ENCODE results near the gene ETV5.
"Not testable (repeated sequence)": the region's sequence is repeated elsewhere in the genome, so short reads cannot be mapped to it uniquely, and the experiment has no call there.

The ETV5 gene

DNA sequence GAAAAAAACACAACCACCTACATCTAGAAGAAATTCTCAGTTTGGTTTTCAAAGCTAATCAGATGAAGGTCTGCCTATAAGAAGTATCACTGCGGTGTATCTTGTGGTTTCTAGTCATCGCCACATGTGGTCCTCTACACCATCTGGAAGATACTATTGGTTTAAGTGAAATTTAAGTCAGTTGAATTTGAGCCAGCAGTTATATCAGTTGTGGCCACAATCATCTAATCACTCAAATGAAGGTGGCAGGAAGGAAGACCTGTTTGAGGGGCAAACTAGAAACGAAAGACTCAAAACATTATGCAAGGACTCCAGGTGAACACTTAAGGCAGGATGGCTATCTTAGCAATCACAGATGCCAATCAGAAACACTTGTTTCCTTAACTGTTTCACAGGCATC, 48.7 kb downstream of the ETV5 start:
- peak; percentile 25 for DNase-seq

DNA sequence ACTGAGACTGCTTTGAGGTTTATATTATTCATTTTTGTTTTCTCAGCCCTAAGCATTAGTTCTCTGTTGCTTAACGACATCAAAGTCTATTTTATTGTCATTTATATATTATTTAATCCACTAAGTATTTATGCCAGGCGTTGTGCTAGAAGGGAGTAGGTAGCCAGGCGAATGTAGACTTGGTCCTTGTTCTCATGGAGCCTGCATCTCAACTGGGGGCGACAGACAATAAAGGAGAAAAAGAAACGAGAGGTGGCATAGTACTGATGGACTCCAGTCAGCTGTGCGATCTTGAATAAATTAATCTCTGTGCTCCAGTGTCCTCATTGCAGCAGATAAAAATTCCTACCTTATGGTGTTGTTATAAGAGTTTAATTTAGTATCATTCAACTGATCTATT, 49.7 kb downstream of the ETV5 start:
- DNase-seq = no peak

DNA sequence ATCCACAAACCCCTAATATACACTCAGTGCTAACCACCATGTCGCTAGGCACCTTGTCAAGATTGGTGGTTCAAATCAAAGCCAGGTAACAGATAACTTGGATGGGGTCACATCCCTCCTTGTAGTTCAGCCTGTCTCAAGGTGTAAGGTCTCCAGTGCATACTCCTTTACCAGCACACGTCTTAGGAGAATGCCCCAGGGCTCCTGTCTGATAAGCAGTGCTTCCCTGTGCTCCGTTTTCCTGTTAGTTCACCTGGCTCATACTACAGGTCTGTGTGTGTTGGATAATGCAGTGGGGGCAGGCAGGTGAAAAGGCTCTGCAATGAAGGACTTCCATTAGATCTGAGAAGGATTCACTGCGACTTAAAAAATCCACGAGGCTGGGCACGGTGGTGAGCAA, 50.7 kb downstream of the ETV5 start:
- no peak for DNase-seq

DNA sequence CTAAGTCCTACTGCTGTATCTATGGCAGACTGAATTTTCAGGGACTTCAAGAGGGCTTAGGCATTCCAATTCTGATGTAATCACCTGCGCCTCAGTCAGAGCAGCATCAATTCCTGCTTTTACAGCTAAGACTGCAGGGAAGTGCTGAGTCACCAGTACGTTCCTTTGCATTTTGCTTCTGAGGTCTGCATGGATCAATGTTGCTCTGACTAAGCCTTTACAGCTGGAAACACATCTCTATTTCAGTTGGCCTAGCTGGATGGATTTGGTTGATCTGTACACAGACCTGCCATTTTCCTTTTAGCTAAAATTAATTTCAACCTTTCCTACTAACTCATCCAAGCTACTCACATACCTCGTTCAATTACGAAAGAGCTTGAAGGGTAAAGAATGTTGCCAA, 51.3 kb downstream of the ETV5 start:
- no peak for DNase-seq

DNA sequence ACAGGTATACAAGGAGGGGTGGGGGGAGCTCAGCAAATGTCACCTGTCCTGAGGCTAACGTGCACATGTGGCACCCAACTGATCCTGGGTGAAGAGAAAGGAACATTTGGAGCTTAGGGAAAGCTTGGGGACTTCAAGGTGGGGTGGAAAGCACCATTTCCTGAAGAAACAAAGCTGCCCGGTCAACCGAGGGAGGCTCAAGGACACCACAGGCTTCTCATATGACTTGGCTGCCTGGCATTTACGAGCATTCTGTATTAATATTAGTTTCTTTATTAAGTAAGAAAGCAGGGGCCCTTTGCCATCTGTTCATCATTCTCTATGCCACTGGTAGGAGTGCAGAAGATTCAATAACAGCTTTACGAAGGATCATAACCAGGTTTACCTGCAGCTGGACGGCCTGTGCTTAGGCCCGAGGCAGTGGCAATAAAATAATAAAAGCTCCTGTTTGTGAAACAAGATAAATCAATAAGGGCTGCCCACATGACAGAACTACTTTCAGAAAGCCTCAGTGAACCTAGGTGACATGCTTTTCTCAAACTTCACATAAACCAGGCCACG, 54.0 kb downstream of the ETV5 start:
- DNase-seq = no peak

DNA sequence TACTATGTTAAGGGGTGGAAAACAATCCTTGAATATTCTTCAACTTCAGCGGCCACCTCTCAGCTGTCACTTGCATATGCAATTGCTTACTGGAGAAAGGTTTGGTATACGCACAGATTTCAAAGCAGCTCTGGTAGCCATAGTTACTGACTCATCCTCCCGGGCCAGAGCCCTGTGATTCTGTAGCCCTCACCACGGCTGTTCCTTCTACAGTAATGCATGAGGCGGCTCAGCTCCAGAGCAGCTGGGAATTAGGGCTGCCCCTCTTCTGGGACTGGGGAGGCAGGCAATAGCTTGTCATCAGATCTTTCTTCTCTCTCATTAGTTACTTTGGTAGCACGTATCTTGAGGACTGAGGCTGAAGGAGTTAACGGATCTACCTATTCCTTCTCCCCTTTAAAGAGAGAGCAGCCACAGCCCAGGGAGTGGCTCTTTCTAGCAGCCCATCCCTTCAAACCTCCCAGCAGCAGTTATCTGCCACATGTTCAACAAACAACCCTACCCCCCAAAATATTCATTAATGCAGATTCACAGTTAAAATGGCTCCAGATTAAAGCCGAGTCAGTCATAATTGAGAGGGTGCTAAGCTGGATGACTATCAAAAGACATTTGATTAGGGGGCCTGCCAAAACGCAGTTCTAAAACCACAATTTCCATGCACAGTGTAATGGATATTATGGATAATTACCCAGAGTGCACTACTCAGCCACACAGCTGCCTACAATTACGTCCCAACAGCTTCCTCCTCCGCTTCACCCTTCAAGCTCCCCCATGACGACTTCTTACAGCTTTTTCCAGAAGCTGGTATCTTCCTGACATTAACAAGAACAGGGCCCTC, 54.7 kb downstream of the ETV5 start:
- no peak for DNase-seq

DNA sequence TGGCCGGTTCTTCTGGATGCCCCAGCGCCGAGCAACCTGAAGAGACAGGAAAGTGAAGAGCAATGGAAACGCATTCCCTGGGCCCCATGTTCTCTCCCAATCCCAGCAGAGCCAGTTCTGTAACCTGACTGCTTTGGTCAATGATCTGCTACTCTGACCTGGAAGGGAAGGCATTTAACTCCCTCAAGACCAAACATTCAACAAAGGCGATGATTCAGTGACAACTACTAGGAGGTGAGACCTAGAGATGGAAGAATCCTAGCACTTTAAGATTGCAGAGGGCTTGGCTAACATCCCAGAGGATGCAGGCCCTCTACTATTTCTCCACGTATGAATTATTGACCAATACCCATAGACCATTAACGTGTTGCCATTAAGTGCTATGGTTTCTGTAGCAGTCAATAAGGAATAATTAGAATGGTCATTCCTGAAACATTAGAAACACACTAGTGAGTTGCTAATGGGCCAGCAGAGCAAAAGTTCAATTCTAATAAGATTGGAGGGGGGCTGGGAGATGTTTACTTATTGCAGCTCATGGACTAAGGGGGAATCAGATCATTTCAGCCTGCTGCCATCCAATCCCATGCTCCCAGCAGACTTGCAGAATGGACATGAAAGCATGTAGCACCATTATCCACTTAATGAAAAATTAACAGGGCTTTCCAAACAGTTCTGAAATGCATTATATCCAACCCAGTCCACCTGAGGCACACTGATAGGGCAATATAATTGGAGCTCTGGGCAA, 56.6 kb downstream of the ETV5 start:
- DNase-seq = no peak

DNA sequence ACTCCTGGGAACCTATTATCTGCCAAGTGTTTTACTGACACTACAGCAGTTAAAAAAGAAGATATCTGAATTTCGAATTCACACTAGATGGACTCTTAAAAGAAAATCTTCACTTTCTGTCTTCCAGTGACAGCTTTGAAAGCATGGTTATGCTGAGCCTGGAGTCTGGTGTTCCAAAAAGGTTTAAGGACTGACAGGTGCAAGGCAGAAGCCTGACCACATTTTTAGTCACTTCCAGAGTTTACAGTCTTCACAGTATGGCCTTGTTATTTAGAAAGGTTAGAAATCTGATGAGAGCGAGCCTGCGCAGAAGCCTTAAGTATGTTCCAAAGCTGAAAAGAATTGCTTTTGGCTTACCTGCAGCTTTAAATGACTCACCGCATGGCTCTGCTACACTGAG, 59.9 kb downstream of the ETV5 start:
- no peak for DNase-seq

DNA sequence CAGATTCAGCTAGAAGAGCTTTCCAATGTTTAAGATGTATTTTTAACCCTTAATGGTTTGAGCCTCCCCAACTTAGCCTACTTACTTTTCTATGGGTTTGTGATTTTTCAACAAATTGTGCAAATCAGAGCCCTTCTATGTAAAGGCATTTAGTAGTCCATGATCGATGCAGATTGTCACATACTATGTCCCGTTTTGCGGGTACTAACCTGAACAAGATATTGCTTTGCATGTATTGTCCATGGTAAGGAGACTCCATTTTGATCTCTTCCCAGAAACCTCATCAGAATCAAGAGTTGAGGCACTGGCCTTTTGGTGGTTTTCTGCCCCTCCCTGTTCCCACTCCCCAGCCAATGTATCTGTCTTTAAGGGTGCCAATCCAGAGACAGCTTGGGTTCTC, 60.8 kb downstream of the ETV5 start:
- DNase-seq = no peak

DNA sequence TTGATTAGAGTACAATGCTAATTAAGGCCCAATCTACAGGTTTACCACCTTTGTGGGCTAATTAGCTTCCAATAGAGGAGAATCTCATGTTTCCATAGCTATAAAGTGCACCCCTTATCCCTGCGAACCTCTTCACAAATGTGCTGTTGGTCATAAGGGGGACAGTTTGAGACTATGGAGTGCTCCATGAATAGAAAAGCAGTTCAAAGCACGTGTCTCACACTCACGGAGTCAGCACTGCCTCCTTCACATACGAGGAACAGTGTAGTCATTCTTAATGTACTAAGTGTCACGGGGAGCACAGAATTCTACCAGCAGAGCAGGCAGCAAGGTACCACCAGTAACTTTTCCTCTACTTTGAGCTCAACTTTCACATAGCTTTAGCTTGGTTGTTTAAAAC, 62.1 kb downstream of the ETV5 start:
- DNase-seq = no peak

DNA sequence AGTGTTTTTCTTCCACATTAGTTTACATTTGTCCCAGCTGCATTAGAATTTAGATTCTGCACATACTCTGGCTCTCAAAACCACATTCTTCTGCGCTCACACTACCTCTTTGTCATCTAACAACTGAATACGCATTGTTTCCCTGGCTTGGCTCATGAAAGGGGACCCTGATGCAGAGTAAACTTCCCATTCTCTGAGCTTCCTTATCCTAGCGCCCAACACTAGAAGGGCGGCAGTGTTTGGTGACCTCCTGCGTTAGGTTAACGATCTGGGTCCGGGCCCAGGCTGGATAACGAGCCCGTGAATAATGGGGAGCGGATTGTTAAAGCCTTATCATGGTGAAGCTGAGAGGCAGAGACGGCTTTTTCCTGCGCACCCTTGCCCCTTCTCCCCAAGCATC, 63.9 kb downstream of the ETV5 start:
- DNase-seq = no peak

DNA sequence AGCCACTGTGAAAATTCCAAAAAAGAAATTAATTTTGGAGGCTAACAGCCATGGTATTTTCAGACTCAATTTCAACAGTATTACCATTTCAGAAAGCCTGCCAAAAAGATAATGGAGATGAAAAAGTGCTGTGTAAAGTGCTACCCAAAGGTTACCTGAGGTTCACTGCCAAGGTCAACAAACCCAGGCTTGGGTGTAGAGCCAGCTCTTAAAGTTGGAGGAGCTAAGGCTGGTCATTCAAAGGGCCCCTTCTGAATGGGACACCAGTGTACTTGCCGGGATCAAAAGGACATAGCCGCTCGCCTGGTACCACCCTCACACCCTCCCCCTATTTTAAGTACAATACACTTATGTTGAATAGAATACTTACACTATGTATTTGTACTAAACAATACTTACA, 64.5 kb downstream of the ETV5 start:
- DNase-seq = no peak

DNA sequence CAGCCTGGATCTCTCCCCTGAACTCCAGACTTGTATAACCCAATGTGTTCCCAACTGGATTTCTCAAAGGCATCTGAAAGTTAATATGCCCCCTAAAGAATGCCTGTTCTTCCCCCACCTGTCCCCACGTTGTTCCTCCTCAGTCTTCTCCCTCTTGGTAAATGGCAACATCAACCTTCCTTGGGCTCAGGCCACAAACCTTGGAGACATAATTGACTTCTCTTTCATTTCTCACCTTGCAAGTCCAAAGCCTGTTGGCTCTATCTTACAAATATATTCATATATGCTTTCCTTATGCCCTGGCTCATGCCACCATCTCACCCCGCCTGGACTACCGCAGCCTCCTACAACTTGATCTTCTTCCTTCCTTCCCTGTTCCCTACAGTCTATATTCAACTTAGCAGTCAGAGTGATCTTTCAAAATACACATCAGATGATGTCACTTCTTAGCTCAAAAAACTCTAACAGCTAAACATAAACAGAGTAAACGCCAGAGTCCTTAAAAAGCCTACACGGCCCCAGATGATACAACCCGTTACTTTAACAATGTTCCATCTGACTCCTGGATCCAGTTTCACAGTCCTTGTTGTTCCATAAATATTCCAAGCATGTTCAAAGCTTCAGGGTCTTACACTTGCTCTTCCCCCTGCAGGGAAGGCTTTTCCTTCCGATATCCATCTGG, 66.2 kb downstream of the ETV5 start:
- DNase-seq = no peak

DNA sequence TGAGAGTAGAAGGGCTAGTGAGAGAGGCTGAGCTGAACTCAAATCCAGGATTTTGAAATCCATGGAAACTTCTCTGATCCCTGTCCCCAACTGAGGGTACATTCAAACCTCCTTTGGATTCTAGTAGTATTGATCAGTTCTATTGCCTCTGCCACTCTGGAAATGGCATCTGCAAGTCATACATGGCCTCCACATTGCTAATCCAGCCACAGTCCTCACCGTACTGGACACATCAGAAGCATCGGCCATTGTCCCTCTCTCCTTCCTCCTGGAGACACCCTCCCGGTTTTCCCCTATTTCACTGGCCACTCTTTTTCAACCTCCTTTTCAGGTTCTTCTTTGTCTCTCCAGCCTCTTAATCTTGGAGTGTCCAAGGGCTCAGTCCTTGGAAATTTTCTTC, 66.9 kb downstream of the ETV5 start:
- no peak for DNase-seq

DNA sequence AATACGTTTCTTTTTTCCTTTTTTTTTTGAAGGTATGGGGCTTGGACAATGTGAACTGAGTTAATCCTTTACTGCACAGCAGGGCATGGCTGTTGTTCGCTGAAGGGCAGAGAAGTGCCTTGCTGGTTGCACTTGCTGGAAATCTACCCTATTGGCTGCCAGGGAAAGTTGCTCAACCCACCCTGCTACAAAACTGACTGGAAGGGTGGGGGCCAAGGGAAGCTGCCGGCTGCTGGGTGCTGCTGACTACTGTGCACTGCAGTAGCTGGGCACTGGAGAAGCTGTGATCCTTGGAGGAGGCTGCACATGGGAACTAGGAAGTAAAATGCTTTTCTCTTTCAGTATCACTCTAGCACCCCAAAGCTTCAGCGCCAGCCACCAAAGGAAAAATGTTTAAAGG, 70.5 kb downstream of the ETV5 start:
- DNase-seq = no peak

DNA sequence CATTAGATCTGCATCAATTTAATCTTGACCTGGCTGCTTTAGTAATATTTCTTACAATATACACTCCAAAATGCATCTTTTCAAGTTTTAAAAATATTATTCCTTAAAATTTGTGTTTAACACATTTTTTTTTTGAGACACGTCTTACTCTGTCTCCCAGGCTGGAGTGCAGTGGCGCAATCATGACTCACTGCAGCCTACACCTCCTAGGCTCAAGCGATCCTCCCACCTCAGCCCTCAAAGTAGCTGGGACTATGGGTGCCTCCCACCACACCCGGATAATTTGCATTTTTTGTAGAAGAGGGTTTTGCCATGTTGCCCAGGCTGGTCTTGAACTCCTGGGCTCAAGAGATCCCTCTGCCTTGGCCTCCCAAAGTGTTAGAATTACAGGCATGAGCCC, 73.6 kb downstream of the ETV5 start:
- no peak for DNase-seq

DNA sequence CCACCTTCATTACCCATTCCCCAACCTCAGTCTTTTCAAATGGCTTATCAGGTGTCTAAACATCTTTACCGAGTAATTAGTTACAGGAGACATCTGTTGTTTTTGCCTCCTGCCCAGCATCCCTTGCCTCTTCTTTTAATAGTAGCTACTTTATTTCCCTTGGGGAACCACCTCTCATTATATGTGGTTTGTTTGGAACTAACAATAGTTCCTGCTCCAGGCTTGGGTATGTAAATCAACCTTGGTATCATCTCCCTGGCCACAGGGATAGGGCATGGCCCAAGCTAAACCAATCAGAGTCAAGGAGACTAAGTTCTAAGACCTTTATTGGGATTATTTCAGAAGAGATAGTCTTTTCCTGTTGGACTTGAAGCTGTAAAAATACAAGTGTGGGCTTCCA, 76.6 kb downstream of the ETV5 start:
- DNase-seq = no peak

DNA sequence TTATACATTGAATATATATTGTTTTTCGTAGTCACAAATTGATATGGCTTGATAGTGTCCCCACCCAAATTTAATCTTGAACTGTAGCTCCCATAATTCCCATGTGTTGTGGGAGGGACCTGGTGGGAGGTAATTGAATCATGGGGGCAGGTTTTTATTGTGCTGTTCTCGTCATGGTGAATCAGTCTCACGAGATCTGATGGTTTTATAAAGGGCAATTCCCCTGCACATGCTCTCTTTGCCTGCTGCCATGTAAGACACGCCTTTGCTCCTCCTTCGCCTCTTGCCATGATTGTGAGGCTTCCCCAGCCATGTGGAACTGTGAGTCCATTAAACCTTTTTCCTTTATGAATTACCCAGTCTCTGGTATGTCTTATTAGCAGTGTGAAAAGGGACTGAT, 82.9 kb downstream of the ETV5 start:
- not testable (repeated sequence) for DNase-seq

DNA sequence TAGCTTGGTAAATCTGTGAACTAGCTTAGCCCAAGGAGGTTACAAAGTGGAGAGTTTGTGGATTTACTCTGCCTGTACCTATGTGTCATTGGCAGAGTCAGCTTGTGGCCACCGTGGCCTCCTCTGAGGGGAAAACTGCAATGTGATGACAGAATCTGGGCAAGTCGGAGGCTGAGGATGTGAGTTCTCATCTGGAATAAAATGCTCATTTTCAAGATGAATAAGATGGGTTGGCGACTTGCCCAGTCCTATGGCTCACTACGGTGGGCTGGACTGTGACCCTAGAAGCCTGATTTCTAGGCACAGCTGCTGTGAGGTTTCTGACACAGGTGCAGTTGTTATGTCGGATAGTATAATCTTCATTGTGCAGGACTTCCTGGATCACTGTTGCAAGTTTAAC, 83.7 kb downstream of the ETV5 start:
- DNase-seq = peak; percentile 37

DNA sequence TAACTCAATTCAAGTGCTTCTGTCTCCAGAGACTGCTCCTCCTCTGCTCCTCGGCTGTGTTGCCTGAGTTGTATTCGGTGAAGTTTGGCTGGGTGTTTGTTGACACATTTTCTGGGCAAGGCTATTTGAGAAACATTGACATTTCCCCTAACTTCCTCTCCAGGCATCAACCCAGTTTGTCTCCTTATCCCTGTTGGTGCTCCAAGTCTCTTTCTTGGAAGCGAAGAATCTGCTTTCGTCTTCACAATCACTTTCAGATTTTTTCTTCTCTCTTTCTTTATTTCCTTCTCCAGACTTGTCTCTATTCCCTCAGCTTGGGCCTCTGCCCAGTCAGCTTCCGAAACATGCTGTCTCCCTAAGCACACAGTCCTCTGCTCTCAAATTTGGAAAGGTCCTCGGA, 84.7 kb downstream of the ETV5 start:
- no peak for DNase-seq

DNA sequence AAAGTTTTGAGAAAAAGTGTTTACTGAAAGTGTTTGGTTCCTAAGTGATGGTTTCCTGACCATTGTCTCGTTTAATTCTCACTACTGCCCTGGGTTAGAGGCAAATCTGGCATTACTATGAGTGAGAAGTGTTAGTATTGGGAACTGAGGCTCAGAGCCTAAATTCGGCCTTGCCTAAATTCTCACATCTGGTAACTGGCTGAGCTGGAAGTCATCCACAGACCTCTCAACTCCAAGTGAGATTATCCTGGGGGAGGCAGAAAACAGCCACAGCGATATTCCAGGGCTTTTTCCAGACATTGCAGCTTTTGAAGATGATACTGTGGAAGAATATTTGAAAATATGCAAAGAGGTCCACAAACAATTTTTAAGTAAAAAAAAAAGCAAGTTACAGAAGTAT, 86.0 kb downstream of the ETV5 start:
- DNase-seq = no peak

DNA sequence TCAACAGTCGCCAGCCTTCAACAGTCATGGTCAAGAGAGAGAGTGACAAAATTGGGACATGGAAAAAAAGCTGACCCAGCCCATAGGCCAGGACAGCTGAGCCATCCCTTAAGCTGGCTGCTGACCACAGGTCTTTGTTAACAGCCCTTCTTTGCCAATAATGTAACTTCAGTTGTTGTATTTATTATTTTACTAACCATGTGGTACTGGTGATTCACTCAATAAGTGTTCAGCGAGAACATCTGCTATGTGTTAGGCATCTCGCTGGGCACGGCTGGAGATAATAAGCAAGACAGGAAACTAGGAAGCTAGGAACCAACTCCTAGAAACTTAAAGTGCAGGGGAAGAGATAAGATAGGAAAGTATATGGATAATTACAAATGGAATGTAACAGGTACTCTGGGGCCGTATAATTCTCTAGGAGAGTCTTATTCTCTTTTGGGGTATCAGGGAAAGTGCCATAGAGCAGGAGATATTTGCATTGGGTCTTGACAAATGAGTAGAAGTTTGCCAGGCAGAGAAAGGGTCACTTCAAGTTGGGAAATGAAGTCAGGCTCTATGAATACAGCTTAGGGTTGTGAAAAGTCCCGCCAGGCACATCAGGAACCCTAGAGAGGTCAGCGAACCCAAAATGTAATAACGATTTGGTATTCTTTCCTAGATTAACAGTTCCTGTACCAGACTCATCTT, 87.1 kb downstream of the ETV5 start:
- no peak for DNase-seq

DNA sequence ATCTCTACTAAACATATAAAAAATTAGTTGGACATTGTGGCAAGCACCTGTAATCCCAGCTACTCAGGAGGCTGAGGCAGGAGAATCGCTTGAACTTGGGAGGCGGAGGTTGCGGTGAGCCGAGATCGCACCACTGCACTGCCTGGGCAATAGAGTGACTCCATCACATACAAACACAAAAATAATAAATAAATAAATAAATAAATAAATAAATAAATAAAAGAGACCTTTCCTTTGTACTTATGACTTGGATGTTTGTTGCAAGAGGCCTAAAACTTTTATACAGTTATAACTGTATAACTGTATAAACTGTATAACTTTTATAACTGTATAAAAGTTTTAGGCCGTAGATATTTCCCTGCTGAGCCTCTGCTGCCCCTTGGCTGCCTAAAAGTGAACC, 87.6 kb downstream of the ETV5 start:
- not testable (repeated sequence) for DNase-seq

Data from stimulated activated CD4-positive, alpha-beta T cell treated with anti-CD3 and anti-CD28 coated beads, Interleukin-4, amount 100 ng/mL, for 24 hours (primary cell).